Fibroblast of skin of abdomen (primary cell): ENCODE measurements around the gene ZNF213.
"Not testable (repeated sequence)": the region's sequence is repeated elsewhere in the genome, so short reads cannot be mapped to it uniquely, and the experiment has no call there.

Source experiments
- DNase-seq: peaks from one replicate; pipeline ENCODE4 v3.0.0-alpha.2; 2013

The ZNF213 gene

DNA sequence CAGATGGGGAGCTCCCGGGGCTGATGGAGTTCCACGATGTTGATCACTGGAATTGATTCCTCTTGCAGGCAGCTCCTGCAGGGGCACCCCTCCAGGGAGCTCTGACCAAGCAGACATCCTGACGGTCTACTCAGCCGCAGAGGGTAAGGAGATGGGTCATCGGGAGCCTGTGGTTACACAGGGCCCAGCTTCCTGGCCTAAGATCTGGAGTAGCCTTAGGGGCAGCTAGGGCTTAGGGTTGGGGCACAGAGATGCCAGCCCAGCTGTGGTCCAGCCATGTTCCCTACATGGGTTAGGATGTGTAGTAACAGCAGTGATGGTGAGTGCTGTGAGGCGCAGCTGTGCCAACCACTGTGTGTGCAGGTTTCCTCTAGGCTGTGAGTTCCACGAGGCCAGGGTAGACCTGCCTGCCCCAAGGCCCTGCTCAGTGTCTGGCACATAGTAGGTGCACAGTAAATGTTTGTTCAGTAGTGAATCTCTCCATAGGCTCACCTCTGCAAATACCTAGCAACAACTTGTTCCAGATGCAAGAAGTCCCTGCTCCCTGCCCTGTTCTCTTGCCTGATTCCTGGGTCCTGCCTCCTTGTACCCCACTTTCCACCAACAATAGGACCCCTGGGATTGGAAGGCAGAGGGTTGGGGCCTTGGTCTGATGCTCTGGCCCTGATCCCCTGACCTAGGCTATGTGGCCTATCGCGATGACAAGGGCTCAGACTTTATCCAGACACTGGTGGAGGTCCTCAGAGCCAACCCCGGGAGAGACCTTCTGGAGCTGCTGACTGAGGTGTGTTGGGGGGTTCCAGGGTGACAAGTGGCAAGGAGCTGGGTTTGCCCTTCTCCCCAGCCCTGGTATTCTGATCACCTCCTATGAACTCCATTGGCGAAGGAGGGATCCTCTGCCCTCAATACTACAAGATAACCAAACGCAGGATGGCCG lies 13.7 kb downstream of the ZNF213 start:
- no peak for DNase-seq

DNA sequence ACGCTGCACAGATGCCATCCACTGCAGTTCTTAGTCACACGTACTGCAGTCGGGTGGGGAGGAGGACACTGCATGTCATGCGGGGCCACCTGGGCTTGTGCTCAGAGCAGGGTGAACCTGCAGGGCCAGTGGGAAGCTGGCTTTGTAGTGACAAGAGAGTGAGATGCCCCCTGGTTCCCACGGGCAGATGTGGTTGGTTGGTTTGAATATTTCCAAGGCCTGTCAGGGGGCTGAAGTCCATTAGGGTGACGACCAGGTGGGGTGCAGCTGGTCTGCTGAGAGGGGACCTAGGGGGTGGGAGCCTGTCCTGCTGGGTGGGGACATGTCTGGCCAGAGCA lies 14.3 kb downstream of the ZNF213 start:
- DNase-seq: no peak

DNA sequence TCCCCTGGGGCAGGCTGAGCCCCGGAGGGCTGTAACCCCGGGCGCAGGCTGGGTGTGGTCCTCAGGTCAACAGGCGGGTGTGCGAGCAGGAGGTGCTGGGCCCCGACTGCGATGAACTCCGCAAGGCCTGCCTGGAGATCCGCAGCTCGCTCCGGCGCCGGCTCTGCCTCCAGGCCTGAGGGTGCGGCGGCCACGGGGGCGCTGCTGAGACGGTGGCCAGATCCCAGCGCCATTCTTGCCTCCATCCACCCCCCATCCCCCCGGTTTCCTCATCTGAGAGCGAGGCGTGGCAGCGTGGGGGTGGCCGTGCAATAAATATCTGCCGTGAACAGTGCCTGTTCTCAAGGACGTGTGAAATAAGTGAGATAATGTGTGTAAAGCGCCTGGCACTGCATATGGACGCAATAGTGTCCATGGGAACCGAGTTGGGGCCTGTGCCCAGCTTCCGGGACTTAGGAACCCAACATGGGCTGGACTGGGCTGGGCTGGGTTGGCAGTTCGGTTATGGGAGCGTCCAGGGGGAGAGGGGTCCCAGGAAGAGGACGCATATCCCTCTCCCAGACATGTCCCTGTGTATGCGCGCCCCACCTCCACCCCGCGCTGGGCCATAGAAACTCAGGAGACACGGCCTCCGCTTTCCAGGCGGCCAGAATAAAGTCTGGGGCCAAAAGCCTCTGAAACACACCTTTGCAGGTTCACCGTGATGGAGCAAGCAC lies 15.0 kb downstream of the ZNF213 start:
- peak; percentile 73 for DNase-seq

DNA sequence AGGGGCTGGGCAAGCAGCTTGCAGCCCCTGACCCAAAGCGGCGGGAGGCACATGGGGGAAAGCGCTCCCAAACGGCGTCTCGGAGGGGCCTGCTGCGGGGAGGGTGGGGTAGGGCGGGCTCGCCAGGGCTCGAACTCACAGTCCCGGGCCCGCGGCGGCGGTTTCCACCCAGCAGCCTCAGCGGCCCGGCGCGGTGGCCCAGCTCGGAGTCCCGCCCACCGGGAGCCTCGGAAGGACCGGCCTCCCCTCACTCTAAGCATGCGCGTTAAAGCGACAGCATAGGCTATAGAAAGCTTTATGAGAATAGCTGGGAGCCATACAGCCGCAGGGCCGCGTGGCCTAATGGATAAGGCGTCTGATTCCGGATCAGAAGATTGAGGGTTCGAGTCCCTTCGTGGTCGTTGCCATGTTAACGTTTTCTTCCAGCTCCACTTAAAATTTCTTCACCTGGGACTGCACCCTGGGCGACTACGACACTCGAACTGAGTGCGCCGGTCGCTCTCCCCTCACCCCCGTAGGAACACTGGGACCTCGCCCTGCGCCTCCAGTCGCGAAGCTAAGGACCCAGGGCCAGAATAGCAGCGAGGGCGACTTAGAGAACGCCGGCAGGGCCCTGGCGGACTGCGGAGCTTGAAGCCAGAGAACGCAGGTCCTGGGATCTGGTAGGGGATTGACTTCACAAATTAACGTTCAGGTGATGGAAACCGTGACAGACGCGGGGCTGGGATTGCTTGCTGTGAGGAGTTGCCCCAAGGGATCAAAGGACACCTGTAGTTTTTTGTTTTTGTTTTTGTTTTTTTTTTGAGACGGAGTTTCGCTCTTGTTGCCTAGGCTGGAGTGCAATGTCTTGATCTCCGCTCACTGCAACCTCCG lies 15.8 kb downstream of the ZNF213 start:
- peak; percentile 96 for DNase-seq

DNA sequence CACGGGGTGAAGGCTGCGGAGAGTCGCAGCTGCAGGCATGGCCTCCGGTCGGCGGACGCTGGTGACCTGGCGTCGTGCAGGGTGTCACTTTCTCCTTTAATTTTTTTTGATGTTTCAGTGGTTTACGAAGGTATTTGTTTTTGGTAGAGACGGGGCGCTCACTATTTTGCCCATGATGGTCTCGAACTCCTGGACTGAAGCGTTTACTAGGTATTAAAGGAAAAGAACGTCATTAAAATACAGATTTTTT lies 17.1 kb downstream of the ZNF213 start:
- no peak for DNase-seq

DNA sequence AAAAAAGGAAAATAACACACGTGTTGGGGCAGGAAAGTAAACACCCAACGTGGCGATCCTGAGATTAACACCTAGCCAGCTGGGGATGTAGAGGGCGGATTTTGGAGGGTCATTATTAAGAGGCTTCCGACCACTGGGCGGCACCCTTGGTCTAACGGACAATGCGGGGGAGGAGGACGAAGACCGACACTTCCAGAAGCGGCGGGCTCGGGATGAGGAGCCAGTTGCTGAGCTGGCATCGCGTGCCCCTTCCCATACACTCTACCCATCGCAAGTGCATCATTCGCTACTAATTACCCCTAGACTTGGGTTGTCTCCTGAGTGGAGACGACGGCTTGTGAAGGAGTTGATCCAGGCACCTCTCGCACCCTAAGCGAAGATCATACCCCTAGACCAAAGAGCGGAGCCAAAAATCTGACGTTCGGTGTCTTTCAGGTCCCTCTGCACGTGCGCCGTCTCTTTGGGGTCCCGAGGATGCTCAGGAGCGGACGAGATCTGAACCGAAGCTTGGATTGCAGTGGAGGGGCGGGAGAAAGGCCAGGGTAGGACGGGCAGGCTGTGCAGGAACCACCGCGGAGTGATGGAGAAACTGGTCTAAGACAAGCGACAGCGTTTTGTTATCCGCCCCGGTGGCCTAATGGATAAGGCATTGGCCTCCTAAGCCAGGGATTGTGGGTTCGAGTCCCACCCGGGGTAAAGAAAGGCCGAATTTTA lies 17.6 kb downstream of the ZNF213 start:
- peak; percentile 93 for DNase-seq

DNA sequence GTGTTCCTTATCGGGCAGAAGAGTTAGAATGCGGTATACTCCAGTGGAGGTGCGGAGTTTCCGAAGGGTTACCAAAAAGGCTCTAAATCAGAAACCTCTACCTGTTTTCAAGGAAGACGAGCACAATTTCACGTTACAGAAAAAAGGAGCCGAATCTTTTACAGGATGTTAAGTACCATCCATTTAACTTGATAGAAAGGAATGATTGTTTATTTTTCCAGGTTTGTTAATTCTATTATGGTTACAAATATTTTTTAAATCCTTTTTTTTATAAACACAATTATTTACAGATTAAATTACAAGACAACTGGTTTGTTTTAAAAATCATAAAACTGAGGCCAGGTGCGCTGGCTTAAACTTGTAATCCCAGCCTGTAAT lies 18.2 kb downstream of the ZNF213 start:
- no peak for DNase-seq

DNA sequence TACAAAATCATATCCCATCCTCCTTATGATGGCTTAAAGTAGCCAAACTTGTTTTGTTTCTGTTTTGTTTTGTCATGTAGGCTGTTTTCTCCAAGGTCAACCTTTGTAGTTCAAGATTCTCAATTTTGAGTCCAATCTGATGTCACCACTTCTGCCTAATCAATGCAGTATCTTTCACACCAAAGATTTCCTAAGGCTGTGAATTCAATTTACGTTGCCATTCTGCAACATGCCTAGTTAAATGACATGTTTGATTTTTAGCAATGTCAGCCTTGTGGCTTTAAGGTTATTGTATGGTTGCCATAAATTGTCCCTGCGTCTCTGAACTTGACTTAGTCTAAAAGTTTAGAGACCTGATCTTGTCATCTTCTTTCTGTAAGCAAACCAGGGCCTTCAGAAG lies 20.4 kb downstream of the ZNF213 start:
- no peak for DNase-seq

DNA sequence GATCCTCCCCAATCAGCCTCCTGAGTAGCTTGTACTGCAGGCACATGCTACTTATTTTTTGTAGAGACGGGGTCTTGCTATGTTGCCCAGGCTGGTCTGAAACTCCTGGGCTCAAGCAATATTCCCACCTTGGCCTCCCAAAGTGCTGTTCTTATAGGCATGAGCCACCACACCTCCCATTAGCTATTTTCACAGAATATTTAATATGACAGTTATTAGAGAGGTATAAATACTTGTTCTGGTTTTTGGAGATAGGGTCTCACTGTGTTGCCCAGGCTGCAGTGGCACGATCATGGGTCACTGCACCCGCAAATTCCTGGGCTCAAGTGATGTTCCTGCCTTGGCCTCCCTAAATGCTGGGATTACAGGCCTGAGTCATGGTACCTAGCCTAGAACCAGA lies 21.1 kb downstream of the ZNF213 start:
- no peak for DNase-seq

DNA sequence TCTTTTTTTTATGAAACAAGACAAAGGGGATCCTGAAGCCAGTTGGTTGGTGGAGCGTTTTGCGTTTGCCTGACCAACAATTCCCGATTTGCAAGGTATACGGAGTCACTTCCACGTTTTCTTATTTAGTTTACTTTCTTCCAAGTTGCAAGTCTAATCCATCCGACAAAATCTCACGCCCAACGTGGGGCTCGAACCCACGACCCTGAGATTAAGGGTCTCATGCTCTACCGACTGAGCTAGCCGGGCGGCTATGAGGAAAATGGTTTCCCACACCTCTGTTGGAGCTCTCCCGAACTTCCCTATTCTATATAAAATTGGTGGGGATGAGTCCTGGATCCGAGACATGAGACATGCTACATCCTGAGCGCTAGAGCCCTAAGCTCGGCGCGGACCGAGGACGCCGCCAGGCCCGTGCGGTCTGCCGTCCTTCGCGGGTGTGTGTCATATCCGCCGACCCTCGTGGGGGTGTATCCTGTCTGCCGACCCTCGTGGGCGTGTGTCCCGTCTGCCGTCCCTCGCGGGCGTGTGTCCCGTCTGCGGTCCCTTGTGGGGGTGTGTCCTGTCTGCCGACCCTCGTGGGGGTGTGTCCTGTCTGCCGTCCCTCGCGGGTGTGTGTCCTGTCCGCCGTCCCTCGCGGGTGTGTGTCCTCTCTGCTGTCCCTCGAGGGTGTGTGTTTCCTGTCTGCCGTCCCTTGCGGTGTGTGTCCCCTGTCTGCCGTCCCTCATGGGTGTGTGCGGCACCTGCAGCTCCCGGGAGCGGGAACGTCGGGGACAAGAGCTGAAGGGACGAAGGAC lies 22.6 kb downstream of the ZNF213 start:
- DNase-seq: peak; percentile 96

DNA sequence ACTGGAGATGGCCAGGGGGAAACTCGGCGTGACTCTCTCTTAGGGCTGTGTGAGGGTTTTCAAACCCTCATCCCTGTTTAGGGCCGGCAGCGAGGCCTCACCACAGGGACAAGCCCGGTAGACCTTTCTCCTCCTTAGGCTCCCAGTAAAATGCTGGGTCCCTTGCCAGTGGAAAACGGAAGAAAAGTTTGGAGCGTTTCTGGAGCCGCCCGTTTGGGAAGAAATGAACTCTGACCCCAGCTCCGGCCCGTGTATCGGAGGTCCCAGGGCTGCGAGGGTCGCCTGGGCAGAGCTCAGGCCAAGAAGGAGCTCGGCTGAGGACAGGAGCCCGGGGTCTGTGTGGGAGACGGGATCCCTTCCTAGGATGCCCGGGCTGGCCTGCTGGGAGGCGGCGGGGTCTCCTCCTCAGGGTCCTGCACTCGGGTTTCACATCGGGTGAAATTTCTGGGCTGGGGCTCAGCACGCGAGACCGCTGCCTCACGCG lies 23.2 kb downstream of the ZNF213 start:
- DNase-seq: no peak

DNA sequence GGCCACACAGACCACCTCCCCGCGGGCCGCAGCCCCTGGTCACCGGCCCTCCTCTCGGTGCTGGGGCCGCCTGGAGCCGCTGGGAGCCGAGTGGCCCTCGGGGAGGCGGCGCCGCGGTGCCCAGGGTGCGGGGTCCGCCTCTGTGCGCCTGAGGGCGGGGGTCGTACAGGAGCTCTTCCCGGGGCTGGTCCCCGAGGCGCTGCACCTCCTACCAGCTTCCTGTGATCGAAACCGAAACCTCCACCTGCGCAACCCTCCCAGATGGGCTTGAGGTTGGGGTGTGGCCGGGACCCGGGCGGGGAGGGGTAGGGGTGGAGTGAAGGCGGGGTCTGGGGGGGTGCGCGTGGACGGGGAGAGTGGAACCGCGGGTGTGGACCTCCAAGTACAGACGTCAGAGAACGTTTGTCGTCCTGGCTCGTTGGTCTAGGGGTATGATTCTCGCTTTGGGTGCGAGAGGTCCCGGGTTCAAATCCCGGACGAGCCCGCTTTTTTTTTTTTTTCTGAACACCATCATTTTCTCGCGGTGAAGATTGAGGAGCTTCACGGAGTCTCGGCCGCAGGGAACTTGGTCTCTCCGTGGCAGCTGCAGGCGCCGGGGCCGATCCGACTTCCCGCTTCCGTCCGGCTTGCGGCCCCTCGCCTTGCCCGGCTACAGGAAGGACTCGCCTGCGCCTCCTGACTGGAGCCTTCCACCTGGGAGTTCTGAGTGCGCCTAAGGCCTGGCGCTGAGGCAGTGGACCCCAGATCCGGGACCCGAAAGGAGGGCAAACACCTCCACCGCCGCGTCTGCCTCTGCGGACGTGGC lies 23.9 kb downstream of the ZNF213 start:
- DNase-seq: peak; percentile 83

DNA sequence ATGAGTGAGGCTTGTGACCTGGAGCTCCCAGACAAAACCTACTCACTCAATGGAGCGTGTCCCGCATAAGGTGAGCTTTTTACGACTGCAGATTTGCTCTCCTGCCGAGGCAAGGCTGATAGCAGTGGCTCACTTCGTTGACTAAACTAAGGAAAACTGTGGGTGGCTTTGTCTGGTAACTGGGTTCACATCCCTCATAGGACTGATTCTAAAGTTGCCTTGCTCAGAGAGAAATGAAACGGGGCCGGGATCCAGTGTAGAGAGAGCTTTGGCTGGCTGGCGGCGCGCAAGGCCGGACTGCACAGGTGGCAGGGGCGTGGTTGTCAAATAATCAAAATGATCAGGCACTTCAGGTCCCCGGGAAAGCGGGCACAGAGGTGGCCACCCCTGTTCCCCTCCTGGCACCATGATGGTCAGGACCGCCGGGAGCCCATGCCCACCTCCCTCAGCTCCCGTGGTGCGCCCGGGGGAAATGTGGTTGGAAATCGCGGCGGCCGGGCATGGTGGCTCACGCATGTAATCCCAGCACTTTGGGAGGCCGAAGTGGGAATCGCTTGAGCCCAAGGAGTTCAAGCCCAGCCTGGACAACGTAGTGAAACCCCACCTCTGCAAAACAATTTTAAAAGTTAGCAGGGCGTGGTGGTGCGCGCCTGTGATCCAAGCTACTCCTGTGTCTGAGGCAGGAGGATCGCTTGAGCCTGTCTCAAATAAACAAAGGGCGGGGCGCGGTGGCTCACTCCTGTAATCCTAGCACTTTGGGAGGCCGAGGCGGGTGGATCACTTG lies 26.6 kb downstream of the ZNF213 start:
- no peak for DNase-seq

DNA sequence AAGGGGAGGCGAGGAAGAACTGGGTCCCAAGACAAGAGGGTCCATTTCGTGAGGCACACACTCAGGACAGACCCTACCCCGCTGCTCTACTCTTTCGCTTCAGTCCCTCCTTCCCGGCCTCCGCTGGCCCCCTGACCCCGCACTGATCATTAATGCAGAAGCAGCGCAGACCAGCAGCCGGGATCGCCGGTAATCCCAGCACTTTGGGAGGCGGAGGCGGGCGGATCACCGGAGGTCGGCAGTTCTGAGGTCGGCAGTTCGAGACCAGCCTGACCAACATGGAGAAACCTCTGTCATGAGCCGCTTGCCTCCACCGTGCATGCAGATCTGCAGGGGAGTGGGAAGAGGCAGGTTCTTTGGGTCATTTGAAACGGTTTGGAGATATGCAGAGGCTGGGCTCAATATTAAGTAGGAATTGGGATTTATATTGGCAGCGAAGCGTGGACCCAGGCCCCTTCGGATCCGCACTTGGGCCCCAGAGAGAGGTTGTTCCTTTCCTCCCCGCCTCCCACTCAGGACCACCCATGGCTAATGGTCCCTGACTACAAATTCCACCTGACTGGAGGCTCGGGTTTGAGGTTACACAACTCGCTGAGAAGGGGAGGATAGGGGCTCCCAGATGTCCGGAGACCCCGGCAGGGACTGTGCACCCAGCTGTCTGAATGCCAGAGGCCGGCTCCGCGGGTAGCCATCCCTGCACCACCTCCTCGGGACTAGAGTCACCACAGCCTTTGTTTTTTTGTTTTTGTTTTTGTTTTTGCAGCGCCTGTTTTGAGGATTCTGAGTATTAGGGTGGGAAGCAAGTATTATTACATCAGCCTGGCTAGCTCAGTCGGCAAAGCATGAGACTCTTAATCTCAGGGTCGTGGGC lies 29.5 kb downstream of the ZNF213 start:
- no peak for DNase-seq

DNA sequence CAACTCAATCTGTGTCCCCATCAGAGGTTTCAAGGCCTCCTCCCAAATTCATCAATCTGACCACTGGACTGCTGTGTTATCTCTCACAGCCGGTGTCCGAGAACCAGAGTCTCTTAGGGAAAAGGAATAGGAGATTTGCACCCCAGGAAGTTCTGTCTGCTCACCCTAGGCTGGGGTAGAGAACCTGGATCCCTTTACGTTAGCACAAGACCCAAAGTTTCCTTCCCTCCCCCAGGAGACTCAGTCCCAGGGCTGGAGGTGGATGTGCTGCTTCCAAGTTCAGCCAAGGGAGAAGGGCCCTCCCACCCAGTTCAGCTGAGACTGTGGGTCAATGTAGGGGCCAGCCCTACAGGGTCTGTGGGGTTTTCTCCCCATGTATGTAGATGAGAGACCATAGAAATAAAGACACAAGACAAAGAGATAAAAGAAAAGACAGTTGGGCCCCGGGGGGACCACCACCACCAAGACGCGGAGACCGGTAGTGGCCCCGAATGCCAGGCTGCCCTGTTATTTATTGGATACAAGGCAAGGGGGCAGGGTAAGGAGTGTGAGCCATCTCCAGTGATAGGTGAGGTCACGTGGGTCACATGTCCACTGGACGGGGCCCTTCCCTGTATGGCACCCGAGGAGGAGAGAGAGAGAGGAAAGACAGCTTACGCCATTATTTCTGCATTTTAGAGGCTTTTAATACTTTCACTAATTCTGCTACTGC lies 30.4 kb downstream of the ZNF213 start:
- no peak for DNase-seq

DNA sequence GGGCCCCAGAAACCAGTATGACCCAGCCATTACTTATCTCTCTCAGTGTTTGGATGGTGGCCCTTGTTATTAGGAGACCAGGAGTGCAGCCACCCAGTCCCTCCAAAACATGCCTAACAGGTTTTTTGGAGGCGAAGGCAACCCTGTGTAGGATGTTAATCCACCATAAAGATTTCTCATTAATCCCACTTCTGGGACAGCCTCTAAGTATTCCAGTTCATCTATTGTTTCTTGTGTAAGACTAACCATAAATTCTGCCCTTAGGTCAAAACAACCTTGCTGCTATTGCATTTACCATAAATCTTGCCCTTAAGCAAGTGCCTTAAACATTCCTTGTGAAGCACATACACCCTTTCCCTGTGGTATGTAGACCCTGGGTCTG lies 31.7 kb downstream of the ZNF213 start:
- DNase-seq: no peak

DNA sequence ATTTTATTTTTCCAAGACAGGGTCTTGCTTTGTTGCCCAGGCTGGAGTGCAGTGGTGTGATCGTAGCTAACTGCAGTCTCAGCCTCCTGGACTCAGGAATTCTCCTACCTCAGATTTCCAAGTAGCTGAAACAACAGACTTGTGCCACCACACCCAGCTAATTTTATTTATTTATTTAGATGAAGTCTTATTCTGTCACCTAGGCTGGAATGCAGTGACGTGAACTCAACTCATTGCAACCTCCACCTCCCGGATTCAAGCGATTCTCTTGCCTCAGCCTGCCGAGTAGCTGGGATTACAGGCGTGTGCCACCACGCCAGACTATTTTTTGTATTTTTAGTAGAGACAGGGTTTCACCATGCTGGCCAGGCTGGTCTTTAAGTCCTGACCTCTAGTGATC lies 33.9 kb downstream of the ZNF213 start:
- not testable (repeated sequence) for DNase-seq

DNA sequence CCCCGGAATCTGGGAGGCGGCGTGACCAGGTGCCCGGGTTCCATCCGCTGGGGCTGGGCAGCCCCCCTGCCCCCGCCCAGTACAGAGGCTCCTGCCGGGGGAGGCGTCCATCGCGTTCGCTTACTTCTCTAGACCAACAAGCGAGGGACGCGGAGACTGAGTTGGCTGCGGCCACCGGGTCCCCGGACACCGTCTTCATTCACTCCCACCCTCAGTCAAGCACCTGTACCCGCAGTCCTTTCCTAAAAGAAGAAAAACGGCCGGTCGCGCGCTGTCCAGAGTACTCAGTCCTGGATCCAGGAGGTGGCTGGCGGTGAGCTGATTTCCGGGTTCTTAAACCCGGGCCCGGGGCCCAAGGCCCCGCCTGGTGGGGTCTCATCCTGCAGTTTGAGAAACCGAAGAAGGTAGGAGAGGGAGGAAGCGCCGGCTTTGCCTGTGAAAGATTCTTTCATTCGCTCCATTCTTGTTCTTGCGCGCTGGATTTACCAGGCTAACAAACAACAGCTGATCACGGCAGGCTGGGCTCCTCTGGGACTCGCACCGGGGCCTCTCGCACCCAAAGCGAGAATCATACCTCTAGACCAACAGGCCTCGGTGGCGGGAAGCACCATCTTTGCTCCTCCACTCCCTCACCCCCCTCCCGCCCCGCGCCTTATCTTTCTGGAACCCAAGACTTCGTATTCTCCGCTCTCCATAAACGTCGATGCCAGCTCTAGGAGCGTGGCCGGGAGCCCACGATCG lies 35.8 kb downstream of the ZNF213 start:
- DNase-seq: no peak
